Astrocyte (in vitro differentiated cells and primary cell): Measurements from ENCODE around the gene OR4M1.

ENCODE experiments used
- CTCF ChIP-seq: IDR thresholded peaks from 2 replicates; pipeline ENCODE4 v1.5.1; 2011; ENCODE audit warnings: low read depth, mild to moderate bottlenecking, inconsistent platforms, low read length, moderate library complexity; ENCODE audit not compliant: insufficient read depth
- EZH2 ChIP-seq: IDR thresholded peaks from 2 replicates; pipeline ENCODE4 v1.6.1; 2012; ENCODE audit warnings: mild to moderate bottlenecking, low read length, inconsistent platforms; ENCODE audit not compliant: insufficient read depth

- TF ChIP-seq CTCF (no peak), EZH2 (no peak)
These were observed 55.0 kb downstream of the OR4M1 start for GRCh38 chr14:19828314-19828713.
